AG09319 (cell line): ENCODE results near the gene FCN1.

Experiments
- DNase-seq: peaks from one replicate; pipeline ENCODE4 v3.0.0-alpha.2; 2010; ENCODE audit warnings: low read depth; ENCODE audit errors: extremely low read depth
- TF ChIP-seq, protein P1 (sequence below): IDR thresholded peaks from 2 replicates; pipeline ENCODE4 v1.5.1; 2011; ENCODE audit warnings: low read depth, mild to moderate bottlenecking, inconsistent platforms, low read length, moderate library complexity

Gene FCN1

GRCh38 chr9:134894136-134894860 lies 23.4 kb downstream of the FCN1 start:
- TF ChIP-seq, protein P1, sequence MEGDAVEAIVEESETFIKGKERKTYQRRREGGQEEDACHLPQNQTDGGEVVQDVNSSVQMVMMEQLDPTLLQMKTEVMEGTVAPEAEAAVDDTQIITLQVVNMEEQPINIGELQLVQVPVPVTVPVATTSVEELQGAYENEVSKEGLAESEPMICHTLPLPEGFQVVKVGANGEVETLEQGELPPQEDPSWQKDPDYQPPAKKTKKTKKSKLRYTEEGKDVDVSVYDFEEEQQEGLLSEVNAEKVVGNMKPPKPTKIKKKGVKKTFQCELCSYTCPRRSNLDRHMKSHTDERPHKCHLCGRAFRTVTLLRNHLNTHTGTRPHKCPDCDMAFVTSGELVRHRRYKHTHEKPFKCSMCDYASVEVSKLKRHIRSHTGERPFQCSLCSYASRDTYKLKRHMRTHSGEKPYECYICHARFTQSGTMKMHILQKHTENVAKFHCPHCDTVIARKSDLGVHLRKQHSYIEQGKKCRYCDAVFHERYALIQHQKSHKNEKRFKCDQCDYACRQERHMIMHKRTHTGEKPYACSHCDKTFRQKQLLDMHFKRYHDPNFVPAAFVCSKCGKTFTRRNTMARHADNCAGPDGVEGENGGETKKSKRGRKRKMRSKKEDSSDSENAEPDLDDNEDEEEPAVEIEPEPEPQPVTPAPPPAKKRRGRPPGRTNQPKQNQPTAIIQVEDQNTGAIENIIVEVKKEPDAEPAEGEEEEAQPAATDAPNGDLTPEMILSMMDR: no peak
- DNase-seq: no peak

- TF ChIP-seq, protein P1: no peak
Measured at GRCh38 chr9:134892820-134893420, 24.8 kb downstream of the FCN1 start.

DNA sequence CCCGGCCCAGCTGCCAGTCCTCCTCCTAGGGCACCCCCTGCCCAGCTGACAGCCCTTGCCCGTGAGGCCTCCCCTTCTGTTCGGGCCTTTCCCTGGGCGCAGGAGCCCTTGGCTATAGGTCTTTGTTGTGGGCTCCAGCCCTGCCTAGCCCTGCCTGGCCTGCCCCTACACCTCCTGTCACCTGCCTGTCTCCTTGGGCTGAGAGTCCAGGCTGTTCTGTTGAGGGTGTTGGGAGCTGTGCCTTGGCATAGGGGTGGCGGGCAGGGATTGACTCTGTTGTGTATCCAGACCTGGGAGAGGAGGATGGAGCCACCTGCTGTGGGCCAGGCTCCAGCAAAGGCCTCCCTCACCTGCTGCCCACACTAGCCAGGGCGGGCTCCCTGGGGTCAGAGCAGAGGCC lies 25.5 kb downstream of the FCN1 start:
- TF ChIP-seq, protein P1: no peak
- no peak for DNase-seq

More at GRCh38 chr9:134892820-134893420, 24.8 kb downstream of the FCN1 start:
- DNase-seq: no peak

GRCh38 chr9:134891713-134892112 lies 26.0 kb downstream of the FCN1 start:
- no peak for DNase-seq
- TF ChIP-seq, protein P1: no peak

DNA sequence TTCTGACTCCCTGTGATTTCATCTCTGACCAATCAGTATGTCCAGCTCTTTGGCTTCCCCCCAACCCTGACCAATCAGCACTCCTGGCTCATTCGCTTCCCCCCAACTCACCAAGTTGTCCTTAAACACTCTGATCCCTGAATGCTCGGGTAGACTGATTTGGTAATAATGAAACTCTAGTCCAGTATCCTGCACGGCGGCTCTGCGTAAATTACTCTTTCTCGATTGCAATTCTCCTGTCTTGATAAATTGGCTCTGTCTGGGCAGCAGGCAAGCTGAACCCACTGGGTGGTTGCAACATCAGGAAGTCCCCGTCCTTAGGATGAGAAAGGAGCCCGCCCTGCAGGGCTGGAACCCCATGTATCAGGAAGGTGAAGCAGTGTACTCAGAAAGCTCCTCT lies 26.7 kb downstream of the FCN1 start:
- no peak for DNase-seq
- TF ChIP-seq, protein P1: no peak

- DNase-seq: no peak
- TF ChIP-seq, protein P1: no peak
Measured at GRCh38 chr9:134890155-134890495, 27.6 kb downstream of the FCN1 start.

DNA sequence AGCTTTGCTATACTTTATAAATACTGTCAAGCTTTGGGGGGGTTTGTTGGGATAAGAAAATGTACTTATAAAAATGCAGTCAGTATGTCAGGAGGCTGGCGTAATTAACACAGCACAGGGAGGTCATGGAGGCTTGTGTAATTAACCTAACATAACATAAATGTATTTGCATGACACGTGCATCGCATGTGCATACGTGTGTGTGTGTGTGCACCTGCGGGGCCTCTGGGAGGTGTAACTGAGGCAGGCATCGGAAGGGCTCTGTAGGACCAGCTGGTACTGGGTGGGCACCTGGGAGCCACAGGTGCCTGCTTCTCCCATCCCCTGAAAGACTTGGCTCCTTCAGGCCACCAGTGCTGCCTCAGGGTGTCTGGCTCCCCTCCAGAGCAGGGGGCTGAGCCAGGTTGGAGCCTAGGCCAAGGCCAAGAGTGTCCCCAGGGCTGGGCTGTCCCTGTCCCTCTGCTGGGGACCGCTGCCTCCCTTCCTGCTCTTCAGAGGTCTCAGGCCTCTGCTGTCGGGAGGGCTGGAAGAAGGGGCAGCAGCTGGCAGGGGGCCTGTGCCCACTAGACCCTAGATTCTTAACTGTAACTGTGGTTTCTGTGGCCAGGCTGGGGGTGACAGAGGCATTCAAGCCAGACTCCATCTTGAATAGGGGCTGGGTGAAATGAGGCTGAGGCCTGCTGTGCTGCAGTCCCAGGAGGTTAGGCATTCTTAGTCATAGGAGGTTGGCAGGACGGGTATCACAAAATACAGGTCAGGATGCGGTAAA lies 28.1 kb downstream of the FCN1 start:
- no peak for DNase-seq
- TF ChIP-seq, protein P1: no peak
